ENCODE results near the gene MGRN1.

GRCh38 chr16:4612977-4613635 lies 11.5 kb upstream of the MGRN1 start:
- TF ChIP-seq CTCF (IDR thresholded peaks at IDR 0.05; ENCODE audit: borderline replicate concordance, extremely low read depth, low read length, poor library complexity, severe bottlenecking) (no peak), EZH2 (IDR thresholded peaks at IDR 0.05; ENCODE audit: borderline replicate concordance, low read depth, low read length, severe bottlenecking) (no peak)
